ENCODE results near the gene GATA5.

- TF ChIP-seq SP1 (IDR thresholded peaks at IDR 0.05; ENCODE audit: low read depth) (no peak), POLR2A (IDR thresholded peaks at IDR 0.05; ENCODE audit: borderline replicate concordance, extremely low read depth, insufficient read depth, insufficient read length) (no peak), POLR2AphosphoS5 (IDR thresholded peaks at IDR 0.05; ENCODE audit: low read depth, low read length) (no peak), JUND (IDR thresholded peaks at IDR 0.05) (no peak), REST (IDR thresholded peaks at IDR 0.05; ENCODE audit: low read depth) (no peak), YY1 (IDR thresholded peaks at IDR 0.05; ENCODE audit: extremely low read depth, insufficient replicate concordance, low read depth, low read length) (no peak), SRF (IDR thresholded peaks at IDR 0.05; ENCODE audit: low read depth) (no peak)
- TF ChIP-seq, protein P1, sequence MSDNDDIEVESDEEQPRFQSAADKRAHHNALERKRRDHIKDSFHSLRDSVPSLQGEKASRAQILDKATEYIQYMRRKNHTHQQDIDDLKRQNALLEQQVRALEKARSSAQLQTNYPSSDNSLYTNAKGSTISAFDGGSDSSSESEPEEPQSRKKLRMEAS (IDR thresholded peaks at IDR 0.05), result no peak
- TF ChIP-seq, protein P2, sequence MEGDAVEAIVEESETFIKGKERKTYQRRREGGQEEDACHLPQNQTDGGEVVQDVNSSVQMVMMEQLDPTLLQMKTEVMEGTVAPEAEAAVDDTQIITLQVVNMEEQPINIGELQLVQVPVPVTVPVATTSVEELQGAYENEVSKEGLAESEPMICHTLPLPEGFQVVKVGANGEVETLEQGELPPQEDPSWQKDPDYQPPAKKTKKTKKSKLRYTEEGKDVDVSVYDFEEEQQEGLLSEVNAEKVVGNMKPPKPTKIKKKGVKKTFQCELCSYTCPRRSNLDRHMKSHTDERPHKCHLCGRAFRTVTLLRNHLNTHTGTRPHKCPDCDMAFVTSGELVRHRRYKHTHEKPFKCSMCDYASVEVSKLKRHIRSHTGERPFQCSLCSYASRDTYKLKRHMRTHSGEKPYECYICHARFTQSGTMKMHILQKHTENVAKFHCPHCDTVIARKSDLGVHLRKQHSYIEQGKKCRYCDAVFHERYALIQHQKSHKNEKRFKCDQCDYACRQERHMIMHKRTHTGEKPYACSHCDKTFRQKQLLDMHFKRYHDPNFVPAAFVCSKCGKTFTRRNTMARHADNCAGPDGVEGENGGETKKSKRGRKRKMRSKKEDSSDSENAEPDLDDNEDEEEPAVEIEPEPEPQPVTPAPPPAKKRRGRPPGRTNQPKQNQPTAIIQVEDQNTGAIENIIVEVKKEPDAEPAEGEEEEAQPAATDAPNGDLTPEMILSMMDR (IDR thresholded peaks at IDR 0.05 in 2 of 3, conservative IDR thresholded peaks at IDR 0.05 in 1 of 3; ENCODE audit: borderline replicate concordance in 1 of 3, insufficient read depth in 1 of 3, low read depth in 2 of 3, low read length in 2 of 3), result no peak
These were observed 54.7 kb downstream of the GATA5 start for GRCh38 chr20:62420846-62421715.
